Activated B cell treated with CpG ODN at 0.5 μM for 24 hours (primary cell): Measurements from ENCODE around the gene OR8J3. TPM values are rescaled to one million over a fixed set of nuclear protein-coding genes. Genes with fewer than 3 reads are reported as not detected.

Experiments
- ATAC-seq: fragments of 200-7000 bp; cut with Tn5 transposase; one replicate; pipeline ENCODE4 v1.10.0; 2021; ENCODE audit warnings: low read depth, mild to moderate bottlenecking, moderate library complexity
- CTCF ChIA-PET: fragments of 350-600 bp; sonication (Branson Sonifier 250); formaldehyde crosslinking; loops from one replicate; lab custom pipeline; 2021; ENCODE audit warnings: antibody characterized with exemption; lab: Charles Lee
- POLR2A ChIA-PET: fragments of 350-600 bp; sonication (Branson Sonifier 250); formaldehyde crosslinking; loops from one replicate; lab custom pipeline; 2021; ENCODE audit warnings: antibody characterized with exemption; lab: Charles Lee
- DNase-seq: peaks from one replicate; pipeline ENCODE4 v3.0.0; 2022
- H3K27ac Mint-ChIP-seq: one replicate; pipeline ENCODE4 v1.8.0; 2020; ENCODE audit warnings: mixed read lengths
- H3K27me3 Mint-ChIP-seq: one replicate; pipeline ENCODE4 v1.8.0; 2021; ENCODE audit warnings: mixed read lengths
- H3K36me3 Mint-ChIP-seq: one replicate; pipeline ENCODE4 v1.8.0; 2021; ENCODE audit warnings: low read depth, mixed read lengths
- H3K4me1 Mint-ChIP-seq: one replicate; pipeline ENCODE4 v1.8.0; 2021; ENCODE audit warnings: mixed read lengths
- H3K4me3 Mint-ChIP-seq: one replicate; pipeline ENCODE4 v1.8.0; 2020; ENCODE audit warnings: mild to moderate bottlenecking, mixed read lengths
- H3K9me3 Mint-ChIP-seq: one replicate; pipeline ENCODE4 v1.8.0; 2020; ENCODE audit warnings: mixed read lengths
- intact Hi-C: fragments of 100-400 bp; cut with micrococcal nuclease; formaldehyde crosslinking; loops from one replicate; pipeline ENCODE4 v1.15.1; 2024
- total RNA-seq: library from RNA; stranded (reverse); gene quantifications from 2 replicates; pipeline ENCODE4 v1.2.3, GENCODE V29; 2022
- TF ChIP-seq, protein P1 (sequence below): fragments of 200-600 bp; IDR thresholded peaks from one replicate; pipeline ENCODE4 v1.8.0; 2022; ENCODE audit warnings: antibody characterized with exemption, mild to moderate bottlenecking

OR8J3 gene
- total RNA-seq: not detected in 2 replicates

DNA sequence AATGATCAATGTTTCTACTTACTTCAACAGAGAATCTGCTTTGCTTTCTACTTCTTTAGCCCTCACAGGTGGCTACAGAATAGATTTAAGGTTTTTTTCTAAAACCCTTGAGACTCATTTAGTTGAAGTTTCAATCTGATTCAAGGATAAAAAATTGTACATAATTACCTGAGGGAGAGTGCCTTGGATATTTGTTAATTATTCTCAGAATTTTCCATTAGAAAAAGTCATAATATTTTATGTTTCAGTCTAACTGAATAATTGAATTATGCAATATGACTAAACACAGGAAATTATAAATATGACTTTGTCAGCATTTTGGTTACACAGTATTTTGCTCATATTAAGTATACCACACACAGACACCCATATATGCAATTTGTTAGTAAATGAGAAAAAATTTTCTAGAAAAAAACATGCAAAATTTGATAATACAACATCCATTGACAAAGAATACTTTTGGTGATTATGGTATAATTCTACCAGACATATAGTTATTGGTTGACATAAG is at the start of gene OR8J3:
Gene OR8J3, minus strand, starts transcription at position 51 of the 511 bp plus-strand sequence. CDS start 2,483 bp downstream, outside the sequence.
- DNase-seq (no peak), ATAC-seq (no peak)
- TF ChIP-seq, protein P1, sequence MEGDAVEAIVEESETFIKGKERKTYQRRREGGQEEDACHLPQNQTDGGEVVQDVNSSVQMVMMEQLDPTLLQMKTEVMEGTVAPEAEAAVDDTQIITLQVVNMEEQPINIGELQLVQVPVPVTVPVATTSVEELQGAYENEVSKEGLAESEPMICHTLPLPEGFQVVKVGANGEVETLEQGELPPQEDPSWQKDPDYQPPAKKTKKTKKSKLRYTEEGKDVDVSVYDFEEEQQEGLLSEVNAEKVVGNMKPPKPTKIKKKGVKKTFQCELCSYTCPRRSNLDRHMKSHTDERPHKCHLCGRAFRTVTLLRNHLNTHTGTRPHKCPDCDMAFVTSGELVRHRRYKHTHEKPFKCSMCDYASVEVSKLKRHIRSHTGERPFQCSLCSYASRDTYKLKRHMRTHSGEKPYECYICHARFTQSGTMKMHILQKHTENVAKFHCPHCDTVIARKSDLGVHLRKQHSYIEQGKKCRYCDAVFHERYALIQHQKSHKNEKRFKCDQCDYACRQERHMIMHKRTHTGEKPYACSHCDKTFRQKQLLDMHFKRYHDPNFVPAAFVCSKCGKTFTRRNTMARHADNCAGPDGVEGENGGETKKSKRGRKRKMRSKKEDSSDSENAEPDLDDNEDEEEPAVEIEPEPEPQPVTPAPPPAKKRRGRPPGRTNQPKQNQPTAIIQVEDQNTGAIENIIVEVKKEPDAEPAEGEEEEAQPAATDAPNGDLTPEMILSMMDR: no peak
- CTCF ChIA-PET: no interaction called here
- Mint-ChIP-seq H3K9me3 (peaks cover 12% of the 10 kb centered on the region), H3K4me3 (no peak within 1 kb of the TSS), H3K27ac (no peak within 1 kb of the TSS), H3K4me1 (no peaks in the 10 kb centered on the region), H3K27me3 (no peaks in the 10 kb centered on the region), H3K36me3 (no peaks in the 10 kb centered on the region)
- intact Hi-C loops: no loop called here
- POLR2A ChIA-PET: no interaction called here

DNA sequence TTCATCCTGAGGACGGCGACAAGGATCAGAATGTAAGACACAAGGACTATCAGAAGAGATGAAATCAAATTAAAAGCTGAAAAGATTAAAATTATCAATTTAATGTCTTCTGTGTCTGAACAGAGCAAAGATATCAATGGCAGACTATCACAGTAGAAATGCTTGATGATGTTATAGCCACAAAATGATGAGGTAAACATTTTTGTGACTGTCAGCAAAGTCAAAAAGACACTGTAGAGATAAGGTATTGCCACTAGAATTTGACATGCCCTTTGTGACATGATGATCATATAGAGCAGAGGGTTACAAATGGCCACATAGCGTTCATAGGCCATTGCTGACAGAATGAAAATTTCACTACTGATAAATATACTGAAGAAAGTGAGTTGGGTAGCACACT is 48.6 kb upstream of the OR8J3 start:
- ChIA-PET CTCF (no interaction called here), POLR2A (no interaction called here)
- DNase-seq (no peak), ATAC-seq (no peak)
- Mint-ChIP-seq H3K9me3 (peaks cover 9% of the 10 kb centered on the region), H3K4me3 (no peak overlapping the region), H3K4me1 (no peaks in the 10 kb centered on the region), H3K36me3 (no peaks in the 10 kb centered on the region), H3K27me3 (no peaks in the 10 kb centered on the region), H3K27ac (no peak overlapping the region)
- TF ChIP-seq, protein P1: no peak
- intact Hi-C loops: no loop called here

DNA sequence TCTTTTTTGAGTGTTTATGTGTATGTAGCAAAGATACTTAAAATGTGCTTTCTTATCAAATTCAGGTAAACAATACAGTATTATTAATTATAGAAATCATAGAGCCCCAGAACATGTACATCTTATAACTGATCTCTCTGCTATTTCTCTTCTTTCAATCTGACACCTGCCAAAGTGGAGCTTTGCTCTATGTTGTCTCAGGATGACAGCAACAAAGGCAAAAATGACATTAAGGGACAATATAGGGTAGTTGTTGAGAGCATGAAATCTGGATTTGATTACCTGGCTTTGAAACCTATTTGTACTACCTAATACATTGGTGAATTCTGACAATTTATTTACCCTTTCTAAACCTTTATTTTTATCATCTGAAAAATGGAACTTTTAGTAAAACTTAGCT is 43.5 kb upstream of the OR8J3 start:
- intact Hi-C loops: no loop called here
- no peak overlapping the region for H3K4me3 Mint-ChIP-seq
- TF ChIP-seq, protein P1: no peak
- ChIA-PET POLR2A (no interaction called here), CTCF (no interaction called here)
- peaks cover 13% of the 10 kb centered on the region for H3K9me3 Mint-ChIP-seq
- H3K27ac Mint-ChIP-seq: no peak overlapping the region
- ATAC-seq: no peak
- no peaks in the 10 kb centered on the region for H3K27me3 Mint-ChIP-seq
- DNase-seq: no peak
- H3K4me1 Mint-ChIP-seq: no peaks in the 10 kb centered on the region
- H3K36me3 Mint-ChIP-seq: no peaks in the 10 kb centered on the region

DNA sequence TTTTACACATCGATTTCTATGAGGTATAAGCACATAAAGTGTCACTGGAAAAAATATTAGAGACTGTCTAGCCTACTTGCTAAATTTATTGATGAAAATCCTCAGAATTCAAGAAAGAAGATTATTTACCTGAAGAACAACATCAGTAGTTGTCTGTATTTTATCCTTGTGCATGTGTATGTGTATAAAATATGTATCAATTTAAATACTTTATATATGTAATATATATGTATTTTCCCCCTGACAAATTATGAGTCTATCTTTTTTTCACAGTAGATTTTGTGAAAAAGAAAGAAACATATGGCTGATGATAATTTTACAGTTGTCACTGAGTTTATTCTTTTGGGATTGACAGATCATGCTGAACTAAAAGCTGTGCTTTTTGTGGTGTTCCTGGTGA is 36.3 kb upstream of the OR8J3 start, which contains the start of gene OR5J2:
Gene OR5J2, plus strand, starts transcription at position 301 of the 400 bp plus-strand sequence. Its CDS starts 0 bp downstream, at position 301.
- H3K9me3 Mint-ChIP-seq: peaks cover 10% of the 10 kb centered on the region
- TF ChIP-seq, protein P1: no peak
- intact Hi-C loops: no loop called here
- no peaks in the 10 kb centered on the region for H3K4me1 Mint-ChIP-seq
- no peak within 1 kb of the TSS for H3K27ac Mint-ChIP-seq
- DNase-seq: no peak
- no peaks in the 10 kb centered on the region for H3K36me3 Mint-ChIP-seq
- POLR2A ChIA-PET: no interaction called here
- no peak for ATAC-seq
- H3K4me3 Mint-ChIP-seq: no peak within 1 kb of the TSS
- H3K27me3 Mint-ChIP-seq: no peaks in the 10 kb centered on the region
- CTCF ChIA-PET: no interaction called here

GRCh38 chr11:56172256-56172830 is 32.3 kb upstream of the OR8J3 start:
- H3K4me1 Mint-ChIP-seq: no peaks in the 10 kb centered on the region
- ATAC-seq (no peak), DNase-seq (no peak)
- peaks cover 6% of the 10 kb centered on the region for H3K9me3 Mint-ChIP-seq
- TF ChIP-seq, protein P1: no peak
- no peaks in the 10 kb centered on the region for H3K36me3 Mint-ChIP-seq
- CTCF ChIA-PET: no interaction called here
- no peak overlapping the region for H3K4me3 Mint-ChIP-seq
- intact Hi-C loops: no loop called here
- no peaks in the 10 kb centered on the region for H3K27me3 Mint-ChIP-seq
- POLR2A ChIA-PET: no interaction called here
- H3K27ac Mint-ChIP-seq: no peak overlapping the region
